GM18867 (cell line): Measurements from ENCODE around the gene ELP4.

ENCODE experiments used
- ATAC-seq: cut with Tn5 transposase; IDR thresholded peaks from one replicate; pipeline ENCODE4 v1.9.1; 2021; ENCODE audit warnings: mild to moderate bottlenecking, moderate library complexity; ENCODE audit not compliant: unreplicated experiment

The ELP4 gene

GRCh38 chr11:31821235-31821764, 311.7 kb downstream of the ELP4 start:
- no peak for ATAC-seq

GRCh38 chr11:31821766-31822165, 312.2 kb downstream of the ELP4 start:
- ATAC-seq: no peak

GRCh38 chr11:31822175-31822926, 312.8 kb downstream of the ELP4 start:
- no peak for ATAC-seq

GRCh38 chr11:31822927-31823643, 313.5 kb downstream of the ELP4 start:
- ATAC-seq: no peak

GRCh38 chr11:31823644-31824331, 314.2 kb downstream of the ELP4 start:
- ATAC-seq: no peak

GRCh38 chr11:31824332-31824878, 314.8 kb downstream of the ELP4 start:
- no peak for ATAC-seq

- ATAC-seq: no peak
Measured at GRCh38 chr11:31824879-31825837, 315.6 kb downstream of the ELP4 start.

- no peak for ATAC-seq
Measured at GRCh38 chr11:31825838-31826484, 316.4 kb downstream of the ELP4 start.

GRCh38 chr11:31826536-31827438, 317.2 kb downstream of the ELP4 start:
- ATAC-seq: no peak

- ATAC-seq: no peak
Measured at GRCh38 chr11:31827455-31828206, 318.1 kb downstream of the ELP4 start.

- ATAC-seq: no peak
Measured at GRCh38 chr11:31828217-31828616, 318.6 kb downstream of the ELP4 start.

- no peak for ATAC-seq
Measured at GRCh38 chr11:31830406-31830805, 320.8 kb downstream of the ELP4 start.

- ATAC-seq: no peak
Measured at GRCh38 chr11:31834237-31834636, 324.7 kb downstream of the ELP4 start.
